Right lobe of liver (tissue), 6 donors: Measurements from ENCODE around the gene DPYD. TPM values are rescaled to one million over a fixed set of nuclear protein-coding genes. Genes with fewer than 3 reads are reported as not detected.

Experiments
- ATAC-seq, 4 donors: fragments of 200-7000 bp; cut with Tn5 transposase; one replicate each; pipeline ENCODE4 v1.9.1; 2020; ENCODE audit warnings: mild to moderate bottlenecking in 4 of 4, moderate library complexity in 4 of 4
- DNase-seq, 3 donors: peaks; one replicate each; pipeline ENCODE4 v3.0.0-alpha.2; 2020
- H3K27ac ChIP-seq, 3 donors: fragments of 200-600 bp; one replicate each; pipeline ENCODE4 v1.8.0; 2022
- H3K27me3 ChIP-seq, 2 donors: fragments of 200-600 bp; one replicate each; pipeline ENCODE4 v1.8.0; 2022
- H3K36me3 ChIP-seq, 4 donors: fragments of 200-600 bp; sonication (generic) in 1 of 4; one replicate each; pipeline versions ENCODE4 v1.5.1 to v1.8.0; 2017 to 2022; ENCODE audit warnings: control low read depth in 1 of 4
- H3K4me1 ChIP-seq, 4 donors: fragments of 200-600 bp; sonication (generic) in 1 of 4; one replicate each; pipeline versions ENCODE4 v1.5.1 to v1.8.0; 2017 to 2022; ENCODE audit warnings: control low read depth in 1 of 4
- H3K4me3 ChIP-seq, 3 donors: fragments of 200-600 bp; one replicate each; pipeline ENCODE4 v1.8.0; 2022
- H3K9me3 ChIP-seq, 4 donors: fragments of 200-600 bp; sonication (generic) in 1 of 4; one replicate each; pipeline versions ENCODE4 v1.5.1 to v1.8.0; 2017 to 2022; ENCODE audit warnings: control low read depth in 1 of 4
- POLR2A ChIP-seq: fragments of 450-650 bp; IDR thresholded peaks from one replicate; pipeline ENCODE4 v1.6.1; 2017; ENCODE audit warnings: antibody characterized with exemption, mild to moderate bottlenecking
- WGBS: methylation state at CpG from one replicate; pipeline ENCODE4 v1.1.6; 2018; ENCODE audit warnings: low coverage, low lambda C conversion rate; ENCODE audit not compliant: insufficient coverage; ENCODE audit errors: missing lambda C conversion rate; 5-methylcytosine and 5-hydroxymethylcytosine counted together
- intact Hi-C, 2 donors: fragments of 100-400 bp; cut with DNase I; formaldehyde crosslinking; loops; one replicate each; pipeline versions ENCODE4 v1.11.2 to v1.14.1; 2022
- total RNA-seq, 6 experiments: library from RNA; depleted of rRNA in 2 of 6; stranded (reverse); fragments of >200 nt in 2 of 6; fragmentation: NEBNext Ultra II Directional in 3 of 6; extraction: Animal tissue kit (Norgen Biotek cat#: 25700) in 3 of 6; gene quantifications; one replicate each; pipeline versions ENCODE4 v1.1.0 to v1.2.4, GENCODE V29; 2016 to 2023
- TF ChIP-seq, protein P1 (sequence below), 4 donors: fragments of 200-600 bp in 3 of 4; fragments of 450-650 bp in 1 of 4; IDR thresholded peaks; one replicate each; pipeline versions ENCODE4 v1.5.1 to v1.8.0; 2016 to 2022; ENCODE audit warnings: antibody characterized with exemption in 4 of 4, mild to moderate bottlenecking in 2 of 4
- donor health status: DM: no; HTN: yes; CAD: no.
- donor health status: DM: no; HTN: no; CAD: no.
- donor health status: DM: no; HTN: no; CAD: no.
- donor health status: DM: no; HTN: yes; CAD: no.
- donor health status: DM: no; HTN: yes; CAD: no.

Gene DPYD
- total RNA-seq, 6 experiments from 2014 or later = 25.2 to 74.4 (median 40.0) TPM

DNA sequence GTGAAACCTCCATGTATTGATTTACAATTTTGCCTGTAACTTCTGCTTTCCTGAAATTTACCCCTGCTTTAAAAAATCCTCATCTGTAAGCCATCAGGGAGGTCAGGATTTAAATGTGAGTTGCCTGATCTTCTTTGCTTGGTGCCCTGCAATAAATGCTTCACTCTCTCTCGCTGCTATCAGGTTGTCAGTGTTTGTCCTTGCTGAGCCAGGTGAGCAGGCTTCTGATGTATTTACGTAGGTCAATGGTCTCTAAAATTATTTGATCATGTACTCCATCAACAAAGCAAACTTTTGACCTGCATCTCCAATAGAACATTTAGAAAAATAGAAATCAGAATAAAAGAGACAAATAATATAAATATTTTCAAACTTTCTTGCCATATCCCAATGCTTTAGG, 453.4 kb downstream of the DPYD start:
- no peaks in the 10 kb centered on the region for H3K9me3 ChIP-seq
- DNase-seq (no peak), ATAC-seq (peak; percentile 42 to 62 (median 59))
- no peaks in the 10 kb centered on the region for H3K36me3 ChIP-seq
- H3K4me3 ChIP-seq = no peak overlapping the region
- H3K4me1 ChIP-seq = peaks cover 0 to 12% (median 0%) of the 10 kb centered on the region in 4 donors
- WGBS = 42% methylated on average over 2 of the region's 2 CpGs
- TF ChIP-seq POLR2A = no peak
- TF ChIP-seq, protein P1, sequence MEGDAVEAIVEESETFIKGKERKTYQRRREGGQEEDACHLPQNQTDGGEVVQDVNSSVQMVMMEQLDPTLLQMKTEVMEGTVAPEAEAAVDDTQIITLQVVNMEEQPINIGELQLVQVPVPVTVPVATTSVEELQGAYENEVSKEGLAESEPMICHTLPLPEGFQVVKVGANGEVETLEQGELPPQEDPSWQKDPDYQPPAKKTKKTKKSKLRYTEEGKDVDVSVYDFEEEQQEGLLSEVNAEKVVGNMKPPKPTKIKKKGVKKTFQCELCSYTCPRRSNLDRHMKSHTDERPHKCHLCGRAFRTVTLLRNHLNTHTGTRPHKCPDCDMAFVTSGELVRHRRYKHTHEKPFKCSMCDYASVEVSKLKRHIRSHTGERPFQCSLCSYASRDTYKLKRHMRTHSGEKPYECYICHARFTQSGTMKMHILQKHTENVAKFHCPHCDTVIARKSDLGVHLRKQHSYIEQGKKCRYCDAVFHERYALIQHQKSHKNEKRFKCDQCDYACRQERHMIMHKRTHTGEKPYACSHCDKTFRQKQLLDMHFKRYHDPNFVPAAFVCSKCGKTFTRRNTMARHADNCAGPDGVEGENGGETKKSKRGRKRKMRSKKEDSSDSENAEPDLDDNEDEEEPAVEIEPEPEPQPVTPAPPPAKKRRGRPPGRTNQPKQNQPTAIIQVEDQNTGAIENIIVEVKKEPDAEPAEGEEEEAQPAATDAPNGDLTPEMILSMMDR (IDR thresholded peaks at IDR 0.05) = no peak
- intact Hi-C loops = no loop called here
- H3K27me3 ChIP-seq = no peaks in the 10 kb centered on the region
- H3K27ac ChIP-seq = no peak overlapping the region

DNA sequence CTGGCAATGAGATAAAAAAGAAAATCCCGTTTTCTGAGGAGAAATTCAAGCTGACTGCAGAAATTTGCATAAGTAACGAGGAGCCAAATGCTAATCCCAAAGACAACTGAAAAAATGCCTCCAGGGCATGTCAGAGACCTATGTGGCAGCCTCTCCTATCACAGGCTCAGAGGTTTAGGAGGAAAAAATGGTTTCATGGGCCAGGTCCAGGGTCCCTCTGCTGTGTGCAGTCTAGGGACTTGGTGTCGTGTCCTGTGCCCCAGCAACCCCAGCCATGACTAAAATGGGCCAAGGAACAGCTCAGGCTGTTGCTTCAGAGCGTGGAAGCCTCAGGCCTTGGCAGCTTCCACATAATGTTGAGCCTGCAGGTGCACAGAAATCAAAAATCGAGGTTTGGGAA, 456.5 kb downstream of the DPYD start:
- no peaks in the 10 kb centered on the region for H3K9me3 ChIP-seq
- intact Hi-C loops = no loop called here
- H3K4me3 ChIP-seq = no peak overlapping the region
- peaks cover 0 to 12% (median 2%) of the 10 kb centered on the region in 4 donors for H3K4me1 ChIP-seq
- WGBS = 96% methylated on average over 5 of the region's 5 CpGs
- H3K36me3 ChIP-seq = no peaks in the 10 kb centered on the region
- no peaks in the 10 kb centered on the region for H3K27me3 ChIP-seq
- DNase-seq (no peak), ATAC-seq (no peak)
- no peak for TF ChIP-seq POLR2A
- TF ChIP-seq, protein P1 (IDR thresholded peaks at IDR 0.05) = no peak
- no peak overlapping the region for H3K27ac ChIP-seq

DNA sequence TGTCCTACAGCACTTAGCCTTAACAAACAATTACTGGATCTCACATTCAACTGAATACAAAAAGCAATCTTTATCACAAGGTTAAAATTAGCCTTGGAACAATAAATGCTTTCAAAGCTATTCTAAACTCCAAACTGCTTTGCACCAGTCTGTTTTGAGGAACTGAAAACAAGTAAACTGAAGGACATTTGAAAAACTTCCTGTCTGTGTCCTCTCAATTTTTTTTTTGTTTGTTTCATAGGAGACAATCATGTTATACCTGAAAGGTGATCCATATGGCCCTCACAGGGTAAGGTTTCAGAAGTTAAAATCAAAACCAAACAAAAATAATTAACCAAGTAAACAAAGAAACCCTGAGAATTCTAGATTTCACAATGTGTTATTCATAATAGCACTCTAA, 459.1 kb downstream of the DPYD start:
- H3K4me3 ChIP-seq = no peak overlapping the region
- no peak for DNase-seq
- ATAC-seq = peak in 2 of 4 donors; percentile 28 to 35
- TF ChIP-seq, protein P1 (IDR thresholded peaks at IDR 0.05) = no peak
- TF ChIP-seq POLR2A = no peak
- intact Hi-C loops = no loop called here
- no peaks in the 10 kb centered on the region for H3K9me3 ChIP-seq
- no peaks in the 10 kb centered on the region for H3K27me3 ChIP-seq
- peaks cover 0 to 3% (median 0%) of the 10 kb centered on the region in 4 donors for H3K4me1 ChIP-seq
- H3K36me3 ChIP-seq = no peaks in the 10 kb centered on the region
- H3K27ac ChIP-seq = no peak overlapping the region

DNA sequence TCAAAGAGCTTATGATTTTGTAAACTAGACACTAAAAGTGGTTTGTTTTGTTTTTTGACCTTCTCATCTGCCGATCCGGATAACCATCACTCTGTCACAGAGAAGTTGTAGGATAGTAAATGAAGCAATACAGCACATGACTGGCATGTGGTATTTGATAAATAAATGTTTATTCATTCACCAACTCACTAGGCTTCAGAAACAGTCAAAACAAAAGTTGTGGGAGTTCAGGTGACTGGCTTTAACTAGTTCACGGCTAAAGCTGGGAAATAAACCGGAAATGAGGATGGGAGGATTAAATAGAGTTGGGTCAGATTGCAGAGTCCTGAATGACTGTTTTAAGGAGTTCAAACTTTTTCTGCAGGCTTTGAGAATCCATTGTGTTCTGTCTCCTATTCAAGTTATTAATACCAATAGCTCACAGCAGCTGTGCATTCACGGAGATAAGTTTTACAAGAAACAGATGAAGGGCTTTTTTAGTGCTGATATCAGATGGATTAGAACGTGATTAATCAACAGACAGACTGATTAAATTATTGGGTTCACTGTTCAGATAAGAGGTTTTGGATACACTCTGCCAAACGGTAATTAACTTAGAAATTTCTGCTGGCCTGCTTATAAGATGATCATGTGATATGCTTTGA, 463.3 kb downstream of the DPYD start:
- Histone ChIP-seq H3K4me1 (peaks cover 0 to 3% (median 0%) of the 10 kb centered on the region in 4 donors), H3K36me3 (no peaks in the 10 kb centered on the region), H3K27me3 (no peaks in the 10 kb centered on the region), H3K27ac (no peak overlapping the region), H3K4me3 (no peak overlapping the region), H3K9me3 (no peaks in the 10 kb centered on the region)
- peak in 1 of 4 donors; percentile 31 for ATAC-seq
- no peak for DNase-seq
- no peak for TF ChIP-seq POLR2A
- TF ChIP-seq, protein P1 (IDR thresholded peaks at IDR 0.05) = no peak
- WGBS = 59% methylated on average over 7 of the region's 7 CpGs
- intact Hi-C loops = no loop called here
